HepG2 (cell line): ENCODE results near the gene ARPC1B. TPM values are rescaled to one million over a fixed set of nuclear protein-coding genes. Genes with fewer than 3 reads are reported as not detected.

Source experiments
- ATAC-seq: fragments of 200-7000 bp; cut with Tn5 transposase; 3 replicates; pipeline ENCODE4 v1.9.1; 2020; ENCODE audit warnings: mild to moderate bottlenecking, moderate library complexity
- BruUV-seq: library from RNA; stranded (reverse); fragments of 400-500 nt; replicated peaks from 2 replicates; lab custom pipeline; 2021; lab: Mats Ljungman, UMichigan
- CTCF ChIA-PET: fragments of 300-600 bp; formaldehyde crosslinking; extraction: SDS; loops from one replicate; lab custom pipeline; 2021; ENCODE audit warnings: low total read pairs, inconsistent platforms, low intra/inter-chr PET ratio; lab: Yijun Ruan, JAX
- POLR2A ChIA-PET: fragments of 350-600 bp; sonication (Branson Sonifier 250); formaldehyde crosslinking; loops from one replicate; lab custom pipeline; 2020; ENCODE audit warnings: antibody characterized with exemption, inconsistent platforms; lab: Yijun Ruan, JAX
- DNase-seq: peaks from one replicate; pipeline ENCODE4 v3.0.0-alpha.2; 2015; ENCODE audit warnings: low spot score
- FAIRE-seq: peaks from 3 replicates; lab custom pipeline; 2011; peaks lifted over from hg19 to GRCh38; lab: Jason Lieb, UNC
- H2AFZ ChIP-seq: one replicate; pipeline ENCODE4 v1.6.1; 2011; ENCODE audit warnings: low read length, inconsistent platforms
- H3K27ac ChIP-seq: fragments of 300-600 bp; 3 replicates; pipeline ENCODE4 v1.8.0; 2011; ENCODE audit warnings: mixed run types, mild to moderate bottlenecking, mixed read lengths, low read length, inconsistent platforms; ENCODE audit not compliant: insufficient read depth; ENCODE audit errors: extremely low read length
- H3K27me3 ChIP-seq, 2 experiments: fragments of 200-600 bp in 1 of 2; 2 replicates in 1 of 2; 3 replicates in 1 of 2; pipeline versions ENCODE4 v1.6.0 to v1.8.0; 2011; ENCODE audit warnings: low read length in 2 of 2, mild to moderate bottlenecking in 2 of 2, moderate library complexity in 2 of 2, inconsistent platforms in 1 of 2; ENCODE audit not compliant: insufficient read depth in 2 of 2, control insufficient read depth in 1 of 2
- H3K36me3 ChIP-seq, 2 experiments: fragments of 200-600 bp in 1 of 2; replicated peaks in 1 of 2; 2 replicates in 1 of 2; 3 replicates in 1 of 2; pipeline versions ENCODE4 v1.5.1 to v1.8.0; 2011; ENCODE audit warnings: low read length in 2 of 2, inconsistent platforms in 1 of 2; ENCODE audit not compliant: insufficient read depth in 2 of 2, control insufficient read depth in 1 of 2
- H3K4me1 ChIP-seq: 2 replicates; pipeline ENCODE4 v1.5.1; 2012; ENCODE audit warnings: low read length, inconsistent platforms; ENCODE audit not compliant: insufficient read depth
- H3K4me2 ChIP-seq: 2 replicates; pipeline ENCODE4 v1.6.0; 2011; ENCODE audit warnings: low read depth, low read length, inconsistent platforms
- H3K4me3 ChIP-seq, 3 experiments: fragments of 200-600 bp in 1 of 3; sonication (generic), shearing (Covaris generic) in 1 of 3; replicated peaks in 1 of 3; 2 replicates each; pipeline ENCODE4 v1.5.1; 2011 to 2016; ENCODE audit warnings: low read length in 3 of 3, inconsistent platforms in 2 of 3, low read depth in 2 of 3, mild to moderate bottlenecking in 2 of 3, control low read depth in 1 of 3, mixed read lengths in 1 of 3; ENCODE audit not compliant: insufficient read depth in 1 of 3
- H3K79me2 ChIP-seq: one replicate; pipeline ENCODE4 v1.6.1; 2011; ENCODE audit warnings: low read length, inconsistent platforms; ENCODE audit not compliant: insufficient read depth
- H3K9ac ChIP-seq: 2 replicates; pipeline ENCODE4 v1.6.0; 2011; ENCODE audit warnings: mild to moderate bottlenecking, low read depth, low read length, inconsistent platforms; ENCODE audit not compliant: insufficient read depth
- H3K9me3 ChIP-seq: 2 replicates; pipeline ENCODE4 v1.5.1; 2012; ENCODE audit warnings: mild to moderate bottlenecking, low read length
- H4K20me1 ChIP-seq: 2 replicates; pipeline ENCODE4 v1.6.0; 2011; ENCODE audit warnings: inconsistent platforms, mild to moderate bottlenecking, low read length, moderate library complexity; ENCODE audit not compliant: insufficient read depth
- KDM5A ChIP-seq: fragments of 200-600 bp; sonication (generic); IDR thresholded peaks from 2 replicates; pipeline ENCODE4 v1.7.0; 2018; ENCODE audit warnings: antibody characterized with exemption, mild to moderate bottlenecking, low read length, borderline replicate concordance
- KDM5B ChIP-seq: sonication (generic); formaldehyde crosslinking; IDR thresholded peaks from 2 replicates; pipeline ENCODE4 v1.4.0; 2020; ENCODE audit warnings: missing genetic modification reagents, mild to moderate bottlenecking, borderline replicate concordance
- NR1H2 ChIP-seq: sonication (generic); formaldehyde crosslinking; IDR thresholded peaks from 2 replicates; pipeline ENCODE4 v1.8.1; 2022; ENCODE audit warnings: low read depth, missing genetic modification reagents, borderline replicate concordance
- PHB2 ChIP-seq: fragments of 450-650 bp; IDR thresholded peaks from 2 replicates; pipeline ENCODE4 v1.6.1; 2018; ENCODE audit not compliant: partially characterized antibody
- RFXANK ChIP-seq: IDR thresholded peaks from 2 replicates; pipeline ENCODE4 v1.6.1; 2016
- SAFB2 ChIP-seq: sonication (generic); formaldehyde crosslinking; IDR thresholded peaks from 2 replicates; pipeline ENCODE4 v1.5.1; 2020; ENCODE audit warnings: missing genetic modification reagents, low read depth, mild to moderate bottlenecking, borderline replicate concordance
- SIN3A ChIP-seq: IDR thresholded peaks from 2 replicates; pipeline ENCODE4 v1.6.1; 2011; ENCODE audit warnings: low read depth, mild to moderate bottlenecking, control low read depth, low read length, borderline replicate concordance
- SPEN ChIP-seq: sonication (generic); formaldehyde crosslinking; IDR thresholded peaks from 2 replicates; pipeline ENCODE4 v1.5.1; 2020; ENCODE audit warnings: low read depth, mild to moderate bottlenecking, missing genetic modification reagents
- ZNF160 ChIP-seq: sonication (generic); formaldehyde crosslinking; IDR thresholded peaks from 2 replicates; pipeline ENCODE4 v1.8.0; 2022; ENCODE audit warnings: mild to moderate bottlenecking, inconsistent platforms, missing genetic modification reagents
- ZNF33A ChIP-seq: sonication (generic); formaldehyde crosslinking; IDR thresholded peaks from 2 replicates; pipeline ENCODE4 v1.5.1; 2020; ENCODE audit warnings: missing genetic modification reagents, mild to moderate bottlenecking, moderate library complexity, borderline replicate concordance
- ZNF556 ChIP-seq: sonication (generic); formaldehyde crosslinking; IDR thresholded peaks from 2 replicates; pipeline ENCODE4 v1.4.0; 2020; ENCODE audit warnings: mild to moderate bottlenecking, missing genetic modification reagents, borderline replicate concordance
- ZNF777 ChIP-seq: sonication (generic); formaldehyde crosslinking; IDR thresholded peaks from 2 replicates; pipeline ENCODE4 v1.4.0; 2020; ENCODE audit warnings: missing genetic modification reagents
- WGBS: methylation state at CpG from one replicate; pipeline ENCODE4 v1.1.6; 2017; ENCODE audit warnings: low lambda C conversion rate; 5-methylcytosine and 5-hydroxymethylcytosine counted together
- in situ Hi-C: cut with HindIII; loops from 2 replicates; pipeline ENCODE4 v1.10.0; 2017; ENCODE audit warnings: low pct_unique_long_range_greater_than_20kb; ENCODE audit not compliant: extremely low pct_ligation_motif_present
- intact Hi-C: fragments of 100-400 bp; cut with micrococcal nuclease; formaldehyde crosslinking; loops from one replicate; pipeline ENCODE4 v1.10.0; 2022; ENCODE audit not compliant: unreplicated experiment
- polyA plus RNA-seq, 8 experiments: library from polyadenylated mRNA; depleted of rRNA in 3 of 8; stranded (reverse) in 7 of 8; unstranded in 1 of 8; fragments of >200 nt; fragmentation: Illumina TruSeq in 4 of 8; extraction: Trizol in 4 of 8; gene quantifications; 2 replicates each; pipeline versions ENCODE4 v1.2.1 to v1.2.3, GENCODE V29; 2011 to 2016; ENCODE audit warnings: low read depth in 4 of 8, missing spikeins in 1 of 8, mixed read lengths in 1 of 8; ENCODE audit not compliant: insufficient read depth in 1 of 8
- total RNA-seq, 5 experiments: library from RNA; depleted of rRNA; stranded (reverse); fragments of >200 nt; fragmentation: Illumina TruSeq; extraction: Trizol; gene quantifications; 2 replicates each; pipeline ENCODE4 v1.2.3, GENCODE V29; 2016; ENCODE audit warnings: low read depth in 1 of 5
- TF ChIP-seq, protein P1 (sequence below): sonication (generic); formaldehyde crosslinking; IDR thresholded peaks from 2 replicates; pipeline ENCODE4 v1.8.0; 2022; ENCODE audit warnings: mild to moderate bottlenecking, missing genetic modification reagents, borderline replicate concordance
- TF ChIP-seq, protein P2 (sequence below): sonication (generic); formaldehyde crosslinking; IDR thresholded peaks from 2 replicates; pipeline ENCODE4; 2020; ENCODE audit warnings: missing genetic modification reagents, mild to moderate bottlenecking, borderline replicate concordance
- TF ChIP-seq, protein P3 (sequence below): IDR thresholded peaks from 2 replicates; pipeline ENCODE4 v1.6.1; 2012; ENCODE audit warnings: low read depth, low read length, improper control_type of control experiment

Gene ARPC1B
- total and polyA plus RNA-seq, 2 of the 13 experiments (the other 11 are each of a cell fraction or from before 2014, with no cell fraction given): 72.9 to 89.1 TPM

DNA sequence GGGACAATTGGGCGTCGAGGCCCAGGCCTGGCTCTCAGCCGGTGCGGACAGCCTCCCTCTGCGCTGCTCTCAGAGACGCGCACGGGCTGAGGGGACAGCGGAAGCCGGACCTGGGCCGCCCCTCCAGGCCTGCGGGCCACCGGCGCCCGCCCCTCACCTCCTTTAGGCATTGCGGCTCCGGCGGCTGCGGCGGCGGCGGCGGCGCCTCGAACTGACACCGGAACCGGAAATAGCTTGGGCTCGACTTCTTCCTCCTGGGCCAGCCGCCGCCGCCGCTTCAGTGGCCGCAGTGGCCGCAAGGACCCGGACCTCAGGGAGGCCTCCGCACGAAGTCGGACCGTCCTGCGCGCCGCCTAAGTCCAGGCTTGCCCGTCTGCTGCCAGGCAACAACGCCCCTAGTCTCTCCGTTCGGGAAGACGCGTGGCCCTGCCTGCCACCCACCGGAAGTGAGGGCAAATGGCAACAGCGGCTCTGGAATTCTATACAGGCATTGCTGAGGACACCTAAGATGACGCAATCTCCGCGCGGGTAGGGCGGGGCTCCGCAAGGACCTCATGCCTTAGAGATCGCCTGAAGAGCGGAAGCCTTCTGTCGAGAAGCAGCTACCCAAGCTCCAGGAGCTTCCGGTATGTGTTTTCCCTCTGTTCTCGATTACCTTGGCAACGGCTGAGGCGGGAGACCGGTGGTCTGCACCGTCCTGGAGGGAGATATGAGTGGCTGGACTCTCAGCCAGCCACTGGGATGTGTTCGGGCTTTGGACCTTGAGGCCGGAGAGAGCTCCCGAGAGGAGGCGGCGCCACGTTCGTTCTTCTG is 34.1 kb downstream of the ARPC1B start, which contains the start of the genes BUD31 and PDAP1 (continued):
- TF ChIP-seq KDM5B (CRISPR knock-in tag) (no peak), SPEN (CRISPR knock-in tag) (peak; percentile 85), ZNF160 (CRISPR knock-in tag) (0 out of 2 replicates have a peak, but pooled peaks have one; percentile 15), PHB2 (no peak), NR1H2 (CRISPR knock-in tag) (0 out of 2 replicates have a peak, but pooled peaks have one; percentile 40), ZNF33A (CRISPR knock-in tag) (no peak), SAFB2 (CRISPR knock-in tag) (peak; percentile 37; the same call in 1 of the 2 replicates)
- TF ChIP-seq, protein P1, sequence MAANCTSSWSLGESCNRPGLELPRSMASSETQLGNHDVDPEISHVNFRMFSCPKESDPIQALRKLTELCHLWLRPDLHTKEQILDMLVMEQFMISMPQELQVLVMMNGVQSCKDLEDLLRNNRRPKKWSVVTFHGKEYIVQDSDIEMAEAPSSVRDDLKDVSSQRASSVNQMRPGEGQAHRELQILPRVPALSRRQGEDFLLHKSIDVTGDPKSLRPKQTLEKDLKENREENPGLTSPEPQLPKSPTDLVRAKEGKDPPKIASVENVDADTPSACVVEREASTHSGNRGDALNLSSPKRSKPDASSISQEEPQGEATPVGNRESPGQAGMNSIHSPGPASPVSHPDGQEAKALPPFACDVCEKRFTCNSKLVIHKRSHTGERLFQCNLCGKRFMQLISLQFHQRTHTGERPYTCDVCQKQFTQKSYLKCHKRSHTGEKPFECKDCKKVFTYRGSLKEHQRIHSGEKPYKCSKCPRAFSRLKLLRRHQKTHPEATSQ (CRISPR knock-in tag): peak; percentile 66; the same call in 1 of the 2 replicates

DNA sequence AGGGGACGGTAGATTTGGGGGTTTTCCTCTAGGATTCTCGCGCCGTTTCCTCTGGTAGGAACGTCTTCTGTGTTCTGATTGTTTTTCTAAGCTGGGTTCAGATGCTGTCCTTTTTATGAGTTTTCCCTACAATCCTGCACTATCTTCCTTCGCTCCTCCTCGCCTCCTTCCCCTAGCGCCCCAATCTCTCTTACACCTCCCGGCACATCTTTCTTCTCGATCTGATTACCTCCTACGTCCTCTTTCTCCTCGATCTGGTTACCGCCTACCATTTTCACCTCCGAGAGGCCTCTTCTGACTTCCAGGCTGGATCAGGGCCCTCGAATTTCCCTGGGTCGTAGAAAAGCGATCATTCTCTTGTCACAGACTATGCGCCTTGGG is 34.7 kb downstream of the ARPC1B start:
- peak overlapping the region; percentile 80 to 100 (median 93) for H3K4me3 ChIP-seq
- TSS peak; percentile 60 for BruUV-seq
- DNase-seq: no peak
- POLR2A ChIA-PET: interaction anchor here (0.7 to 2.6 kb wide), 21 partner anchors 9 to 567 kb away, joined by 3 to 29 read pairs (median 6); partner anchors contain the start of genes ARPC1A, ARPC1B, ATP5MF and AZGP1
- intact Hi-C loops: loop anchor here (2.0 to 5.0 kb wide), 2 partner anchors 37 to 56 kb away; partner anchors contain the start of gene ARPC1B
- in situ Hi-C loops: no loop called here
- WGBS: under 1% methylated on average over 18 of the region's 18 CpGs
- H4K20me1 ChIP-seq: peaks cover 5% of the 10 kb centered on the region; the same call in 1 of the 2 replicates
- CTCF ChIA-PET: no interaction called here
- H3K27me3 ChIP-seq: peaks cover 0 to 4% of the 10 kb centered on the region in 2 experiments; a peak in 2 of 5 replicates
- no peak for FAIRE-seq
- H3K27ac ChIP-seq: peak overlapping the region; percentile 98
- H3K79me2 ChIP-seq: peaks cover 59% of the 10 kb centered on the region
- peak; percentile 2; the same call in 1 of the 3 replicates for ATAC-seq
- H3K9me3 ChIP-seq: no peaks in the 10 kb centered on the region
- no peak overlapping the region for H2AFZ ChIP-seq
- peak overlapping the region; percentile 99 for H3K9ac ChIP-seq
- H3K4me2 ChIP-seq: peak overlapping the region; percentile 84
- H3K4me1 ChIP-seq: peaks cover 41% of the 10 kb centered on the region
- H3K36me3 ChIP-seq: peaks cover 12 to 43% of the 10 kb centered on the region in 2 experiments
- TF ChIP-seq, protein P2, sequence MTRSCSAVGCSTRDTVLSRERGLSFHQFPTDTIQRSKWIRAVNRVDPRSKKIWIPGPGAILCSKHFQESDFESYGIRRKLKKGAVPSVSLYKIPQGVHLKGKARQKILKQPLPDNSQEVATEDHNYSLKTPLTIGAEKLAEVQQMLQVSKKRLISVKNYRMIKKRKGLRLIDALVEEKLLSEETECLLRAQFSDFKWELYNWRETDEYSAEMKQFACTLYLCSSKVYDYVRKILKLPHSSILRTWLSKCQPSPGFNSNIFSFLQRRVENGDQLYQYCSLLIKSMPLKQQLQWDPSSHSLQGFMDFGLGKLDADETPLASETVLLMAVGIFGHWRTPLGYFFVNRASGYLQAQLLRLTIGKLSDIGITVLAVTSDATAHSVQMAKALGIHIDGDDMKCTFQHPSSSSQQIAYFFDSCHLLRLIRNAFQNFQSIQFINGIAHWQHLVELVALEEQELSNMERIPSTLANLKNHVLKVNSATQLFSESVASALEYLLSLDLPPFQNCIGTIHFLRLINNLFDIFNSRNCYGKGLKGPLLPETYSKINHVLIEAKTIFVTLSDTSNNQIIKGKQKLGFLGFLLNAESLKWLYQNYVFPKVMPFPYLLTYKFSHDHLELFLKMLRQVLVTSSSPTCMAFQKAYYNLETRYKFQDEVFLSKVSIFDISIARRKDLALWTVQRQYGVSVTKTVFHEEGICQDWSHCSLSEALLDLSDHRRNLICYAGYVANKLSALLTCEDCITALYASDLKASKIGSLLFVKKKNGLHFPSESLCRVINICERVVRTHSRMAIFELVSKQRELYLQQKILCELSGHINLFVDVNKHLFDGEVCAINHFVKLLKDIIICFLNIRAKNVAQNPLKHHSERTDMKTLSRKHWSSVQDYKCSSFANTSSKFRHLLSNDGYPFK (CRISPR knock-in tag): 0 out of 2 replicates have a peak, but pooled peaks have one; percentile 2
- TF ChIP-seq KDM5A: peak; percentile 3; the same call in 1 of the 2 replicates
- TF ChIP-seq, protein P3, sequence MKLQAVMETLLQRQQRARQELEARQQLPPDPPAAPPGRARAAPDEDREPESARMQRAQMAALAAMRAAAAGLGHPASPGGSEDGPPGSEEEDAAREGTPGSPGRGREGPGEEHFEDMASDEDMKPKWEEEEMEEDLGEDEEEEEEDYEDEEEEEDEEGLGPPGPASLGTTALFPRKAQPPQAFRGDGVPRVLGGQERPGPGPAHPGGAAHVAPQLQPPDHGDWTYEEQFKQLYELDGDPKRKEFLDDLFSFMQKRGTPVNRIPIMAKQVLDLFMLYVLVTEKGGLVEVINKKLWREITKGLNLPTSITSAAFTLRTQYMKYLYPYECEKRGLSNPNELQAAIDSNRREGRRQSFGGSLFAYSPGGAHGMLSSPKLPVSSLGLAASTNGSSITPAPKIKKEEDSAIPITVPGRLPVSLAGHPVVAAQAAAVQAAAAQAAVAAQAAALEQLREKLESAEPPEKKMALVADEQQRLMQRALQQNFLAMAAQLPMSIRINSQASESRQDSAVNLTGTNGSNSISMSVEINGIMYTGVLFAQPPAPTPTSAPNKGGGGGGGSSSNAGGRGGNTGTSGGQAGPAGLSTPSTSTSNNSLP: no peak
- no peak for TF ChIP-seq SIN3A
- TF ChIP-seq RFXANK: peak; percentile 5; the same call in 1 of the 2 replicates
- no peak for TF ChIP-seq ZNF777 (CRISPR knock-in tag)
- TF ChIP-seq ZNF556 (CRISPR knock-in tag): no peak
